ENCODE data around the gene PFDN1.

GRCh38 chr5:140299056-140299455 is 3.8 kb downstream of the PFDN1 start:
- TF ChIP-seq, protein P1, sequence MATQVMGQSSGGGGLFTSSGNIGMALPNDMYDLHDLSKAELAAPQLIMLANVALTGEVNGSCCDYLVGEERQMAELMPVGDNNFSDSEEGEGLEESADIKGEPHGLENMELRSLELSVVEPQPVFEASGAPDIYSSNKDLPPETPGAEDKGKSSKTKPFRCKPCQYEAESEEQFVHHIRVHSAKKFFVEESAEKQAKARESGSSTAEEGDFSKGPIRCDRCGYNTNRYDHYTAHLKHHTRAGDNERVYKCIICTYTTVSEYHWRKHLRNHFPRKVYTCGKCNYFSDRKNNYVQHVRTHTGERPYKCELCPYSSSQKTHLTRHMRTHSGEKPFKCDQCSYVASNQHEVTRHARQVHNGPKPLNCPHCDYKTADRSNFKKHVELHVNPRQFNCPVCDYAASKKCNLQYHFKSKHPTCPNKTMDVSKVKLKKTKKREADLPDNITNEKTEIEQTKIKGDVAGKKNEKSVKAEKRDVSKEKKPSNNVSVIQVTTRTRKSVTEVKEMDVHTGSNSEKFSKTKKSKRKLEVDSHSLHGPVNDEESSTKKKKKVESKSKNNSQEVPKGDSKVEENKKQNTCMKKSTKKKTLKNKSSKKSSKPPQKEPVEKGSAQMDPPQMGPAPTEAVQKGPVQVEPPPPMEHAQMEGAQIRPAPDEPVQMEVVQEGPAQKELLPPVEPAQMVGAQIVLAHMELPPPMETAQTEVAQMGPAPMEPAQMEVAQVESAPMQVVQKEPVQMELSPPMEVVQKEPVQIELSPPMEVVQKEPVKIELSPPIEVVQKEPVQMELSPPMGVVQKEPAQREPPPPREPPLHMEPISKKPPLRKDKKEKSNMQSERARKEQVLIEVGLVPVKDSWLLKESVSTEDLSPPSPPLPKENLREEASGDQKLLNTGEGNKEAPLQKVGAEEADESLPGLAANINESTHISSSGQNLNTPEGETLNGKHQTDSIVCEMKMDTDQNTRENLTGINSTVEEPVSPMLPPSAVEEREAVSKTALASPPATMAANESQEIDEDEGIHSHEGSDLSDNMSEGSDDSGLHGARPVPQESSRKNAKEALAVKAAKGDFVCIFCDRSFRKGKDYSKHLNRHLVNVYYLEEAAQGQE (IDR thresholded peaks at IDR 0.05; ENCODE audit: low read depth): no peak
- TF ChIP-seq TCF12 (IDR thresholded peaks at IDR 0.05; ENCODE audit: low read depth) (no peak), NFIC (IDR thresholded peaks at IDR 0.05) (no peak), EP300 (IDR thresholded peaks at IDR 0.05; ENCODE audit: borderline replicate concordance) (no peak)

Data from Ishikawa (cell line).